ENCODE measurements around the gene GANAB. TPM values are rescaled to one million over a fixed set of nuclear protein-coding genes. Genes with fewer than 3 reads are reported as not detected.
A peak's percentile ranks its signal among the peaks of the same experiment; 100 is the strongest.

GANAB gene
- total and polyA plus RNA-seq, 7 donors: 34.3 to 64.6 (median 62.0) TPM

- Histone ChIP-seq H3K4me3 (peak within 1 kb of the TSS; percentile 99), H3K4me1 (peaks cover 27% of the 10 kb centered on the region), H3K9me3 (no peaks in the 10 kb centered on the region), H3K27ac (peak within 1 kb of the TSS; percentile 95), H3K27me3 (ENCODE audit: insufficient read depth in 3 of 3, low read length in 2 of 3) (no peaks in the 10 kb centered on the region), H3K36me3 (ENCODE audit: insufficient read depth in 1 of 2, low read depth in 1 of 2) (peaks cover 3 to 43% of the 10 kb centered on the region in 2 donors)
- no peak for TF ChIP-seq CTCF (IDR thresholded peaks at IDR 0.05)
- ATAC-seq (peak; percentile 97 to 98 (median 98)), DNase-seq (peak; percentile 94 to 97)
- intact Hi-C loops (cut with DNase I): no loop called here
- WGBS, 3 donors: 0 to 1% (median 1%) methylated on average over 42 to 47 of the region's 47 CpGs
These were observed 18.7 kb upstream of the GANAB start, which contains the start of the genes C11orf98 and CSKMT for GRCh38 chr11:62665075-62665598. Gene C11orf98, minus strand, starts transcription at chr11:62665210. Its CDS starts 41 bp downstream, at chr11:62665169. Gene CSKMT, plus strand, starts transcription at chr11:62665312. Its CDS starts 568 bp downstream, at chr11:62665880.

- Histone ChIP-seq H3K36me3 (ENCODE audit: insufficient read depth in 1 of 2, low read depth in 1 of 2) (peaks cover 3 to 43% of the 10 kb centered on the region in 2 donors), H3K4me1 (peaks cover 23% of the 10 kb centered on the region), H3K27ac (peak overlapping the region; percentile 95), H3K4me3 (peak overlapping the region; percentile 99), H3K9me3 (no peaks in the 10 kb centered on the region), H3K27me3 (ENCODE audit: insufficient read depth in 3 of 3, low read length in 2 of 3) (no peaks in the 10 kb centered on the region)
- WGBS, 3 donors: 3% methylated on average over 36 of the region's 36 CpGs
- ATAC-seq: peak; percentile 51 to 59 (median 56)
- intact Hi-C loops (cut with DNase I): no loop called here
- peak in 1 of 2 donors; percentile 75 for DNase-seq
- no peak for TF ChIP-seq CTCF (IDR thresholded peaks at IDR 0.05)
These were observed 18.1 kb upstream of the GANAB start for GRCh38 chr11:62664405-62665074.

- no peak overlapping the region for H3K4me3 ChIP-seq
- peaks cover 3% of the 10 kb centered on the region for H3K4me1 ChIP-seq
- DNase-seq (no peak), ATAC-seq (no peak)
- no peak for TF ChIP-seq CTCF (IDR thresholded peaks at IDR 0.05)
- H3K27ac ChIP-seq: no peak overlapping the region
- peaks cover 0 to 7% of the 10 kb centered on the region in 2 donors for H3K36me3 ChIP-seq (ENCODE audit: insufficient read depth in 1 of 2, low read depth in 1 of 2)
- no peaks in the 10 kb centered on the region for H3K27me3 ChIP-seq (ENCODE audit: insufficient read depth in 3 of 3, low read length in 2 of 3)
- H3K9me3 ChIP-seq: no peaks in the 10 kb centered on the region
- 61 to 69% (median 64%) methylated on average over 5 of the region's 5 CpGs for WGBS, 3 donors
- intact Hi-C loops (cut with DNase I): no loop called here
These were observed 10.5 kb upstream of the GANAB start for GRCh38 chr11:62656796-62657429.

- no peak for TF ChIP-seq CTCF (IDR thresholded peaks at IDR 0.05)
- H3K27ac ChIP-seq: no peak overlapping the region
- H3K27me3 ChIP-seq (ENCODE audit: insufficient read depth in 3 of 3, low read length in 2 of 3): no peaks in the 10 kb centered on the region
- WGBS, 3 donors: 87 to 90% (median 90%) methylated on average over 11 of the region's 11 CpGs
- ATAC-seq: no peak
- intact Hi-C loops (cut with DNase I): loop anchor here in 1 of 2 donors (5.0 kb wide), 1 partner anchor 42 kb away; the partner anchor contains the start of genes EML3 and ROM1
- no peak overlapping the region for H3K4me3 ChIP-seq
- H3K36me3 ChIP-seq (ENCODE audit: insufficient read depth in 1 of 2, low read depth in 1 of 2): peaks cover 0 to 10% of the 10 kb centered on the region in 2 donors
- H3K9me3 ChIP-seq: no peaks in the 10 kb centered on the region
- no peak for DNase-seq
- peaks cover 8% of the 10 kb centered on the region for H3K4me1 ChIP-seq
These were observed 7.9 kb upstream of the GANAB start for GRCh38 chr11:62654297-62654696.
